ENCODE results near the gene GTPBP6. TPM values are rescaled to one million over a fixed set of nuclear protein-coding genes. Genes with fewer than 3 reads are reported as not detected.
"Not testable (repeated sequence)": the region's sequence is repeated elsewhere in the genome, so short reads cannot be mapped to it uniquely, and the experiment has no call there.

Gene GTPBP6
- total RNA-seq, 6 experiments from 2014 or later: 20.9 to 32.8 (median 23.2) TPM

GRCh38 chrX:331151-331824 lies 12.7 kb upstream of the GTPBP6 start:
- 26% methylated on average over 12 of the region's 51 CpGs for WGBS (ENCODE audit: insufficient coverage, low coverage, low lambda C conversion rate, missing lambda C conversion rate)
- no peak overlapping the region for H3K4me3 ChIP-seq
- H3K27me3 ChIP-seq: no peaks in the 10 kb centered on the region
- H3K9me3 ChIP-seq: no peaks in the 10 kb centered on the region
- ATAC-seq (peak; percentile 15 to 55 (median 46)), DNase-seq (peak in 2 of 3 donors; percentile 22 to 52)
- H3K36me3 ChIP-seq: no peaks in the 10 kb centered on the region
- no peak overlapping the region for H3K27ac ChIP-seq
- peaks cover 0 to 4% (median 0%) of the 10 kb centered on the region in 4 donors for H3K4me1 ChIP-seq
- no peak for TF ChIP-seq POLR2A (IDR thresholded peaks at IDR 0.05)
- no peak for TF ChIP-seq CTCF (IDR thresholded peaks at IDR 0.05)
- intact Hi-C loops (cut with DNase I): no loop called here

GRCh38 chrX:330726-331150 lies 12.1 kb upstream of the GTPBP6 start:
- Histone ChIP-seq H3K4me3 (no peak overlapping the region), H3K27ac (no peak overlapping the region), H3K27me3 (no peaks in the 10 kb centered on the region), H3K4me1 (peaks cover 0 to 4% (median 0%) of the 10 kb centered on the region in 4 donors), H3K36me3 (no peaks in the 10 kb centered on the region), H3K9me3 (no peaks in the 10 kb centered on the region)
- no peak for ATAC-seq
- intact Hi-C loops (cut with DNase I): no loop called here
- TF ChIP-seq POLR2A (IDR thresholded peaks at IDR 0.05) (no peak), CTCF (IDR thresholded peaks at IDR 0.05) (no peak)
- peak; percentile 14 to 46 (median 41) for DNase-seq
- WGBS (ENCODE audit: insufficient coverage, low coverage, low lambda C conversion rate, missing lambda C conversion rate): 40% methylated on average over 1 of the region's 28 CpGs

- H3K4me3 ChIP-seq; H3K4me1 ChIP-seq; H3K27me3 ChIP-seq; H3K36me3 ChIP-seq; intact Hi-C loops (cut with DNase I); H3K9me3 ChIP-seq; ATAC-seq; H3K27ac ChIP-seq: not testable (repeated sequence)
- peak in 1 of 3 donors; percentile 35 for DNase-seq
- WGBS (ENCODE audit: insufficient coverage, low coverage, low lambda C conversion rate, missing lambda C conversion rate): 92% methylated on average over 5 of the region's 29 CpGs
Measured at GRCh38 chrX:330141-330725, 11.6 kb upstream of the GTPBP6 start.

- DNase-seq (peak; percentile 7 to 43 (median 40)), ATAC-seq (no peak)
- intact Hi-C loops (cut with DNase I): no loop called here
- TF ChIP-seq POLR2A (IDR thresholded peaks at IDR 0.05): no peak
- no peak for TF ChIP-seq CTCF (IDR thresholded peaks at IDR 0.05)
- Histone ChIP-seq H3K4me1 (peaks cover 0 to 4% (median 0%) of the 10 kb centered on the region in 4 donors), H3K4me3 (no peak overlapping the region), H3K27me3 (no peaks in the 10 kb centered on the region), H3K9me3 (no peaks in the 10 kb centered on the region), H3K27ac (no peak overlapping the region), H3K36me3 (no peaks in the 10 kb centered on the region)
- 89% methylated on average over 10 of the region's 23 CpGs for WGBS (ENCODE audit: insufficient coverage, low coverage, low lambda C conversion rate, missing lambda C conversion rate)
Measured at GRCh38 chrX:329291-329910, 10.8 kb upstream of the GTPBP6 start.

- no peak for ATAC-seq
- WGBS (ENCODE audit: insufficient coverage, low coverage, low lambda C conversion rate, missing lambda C conversion rate): 92% methylated on average over 7 of the region's 33 CpGs
- intact Hi-C loops (cut with DNase I): no loop called here
- H3K36me3 ChIP-seq: no peaks in the 10 kb centered on the region
- no peaks in the 10 kb centered on the region for H3K9me3 ChIP-seq
- TF ChIP-seq POLR2A (IDR thresholded peaks at IDR 0.05) (no peak), CTCF (IDR thresholded peaks at IDR 0.05) (no peak)
- H3K4me3 ChIP-seq: no peak overlapping the region
- H3K27ac ChIP-seq: no peak overlapping the region
- H3K27me3 ChIP-seq: no peaks in the 10 kb centered on the region
- H3K4me1 ChIP-seq: peaks cover 0 to 4% (median 0%) of the 10 kb centered on the region in 4 donors
- peak; percentile 18 to 55 (median 47) for DNase-seq
Measured at GRCh38 chrX:327660-328126, 9.1 kb upstream of the GTPBP6 start.

- DNase-seq: peak in 2 of 3 donors; percentile 37
- 71% methylated on average over 11 of the region's 14 CpGs for WGBS (ENCODE audit: insufficient coverage, low coverage, low lambda C conversion rate, missing lambda C conversion rate)
- H3K36me3 ChIP-seq; ATAC-seq; H3K9me3 ChIP-seq; H3K27me3 ChIP-seq; intact Hi-C loops (cut with DNase I); H3K4me3 ChIP-seq; H3K27ac ChIP-seq: not testable (repeated sequence)
- H3K4me1 ChIP-seq: peaks cover 0 to 11% (median 0%) of the 10 kb centered on the region in 4 donors
Measured at GRCh38 chrX:324664-325063, 6.1 kb upstream of the GTPBP6 start.

Measured in right lobe of liver (tissue), 6 donors.